Measurements from ENCODE around the gene SH3GLB1.

SH3GLB1 gene

GRCh38 chr1:86739648-86740509, 35.5 kb downstream of the SH3GLB1 start:
- DNase-seq: no peak

DNA sequence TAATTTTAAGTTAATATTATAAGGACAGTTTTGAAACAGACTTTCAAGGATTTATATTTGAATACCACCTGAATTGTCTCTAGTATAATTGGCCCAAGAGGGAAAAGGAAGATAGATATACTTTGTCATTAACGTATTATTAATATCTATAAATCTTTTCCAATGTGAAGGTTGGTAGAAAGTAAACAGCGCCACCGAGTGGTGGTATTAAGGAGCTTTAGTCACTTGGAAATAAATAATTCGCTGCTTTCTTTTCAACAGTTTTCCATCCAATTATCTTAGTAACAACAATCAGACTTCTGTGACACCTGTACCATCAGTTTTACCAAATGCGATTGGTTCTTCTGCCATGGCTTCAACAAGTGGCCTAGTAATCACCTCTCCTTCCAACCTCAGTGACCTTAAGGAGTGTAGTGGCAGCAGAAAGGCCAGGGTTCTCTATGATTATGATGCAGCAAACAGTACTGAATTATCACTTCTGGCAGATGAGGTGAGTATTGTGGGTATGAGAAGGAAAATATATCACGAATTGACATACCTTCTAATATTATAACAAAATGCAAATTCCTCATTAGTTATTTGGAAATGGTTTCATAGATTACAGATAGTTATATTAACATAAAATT, 37.7 kb downstream of the SH3GLB1 start:
- no peak for DNase-seq

- no peak for DNase-seq
Observed at GRCh38 chr1:86747304-86747703, 42.9 kb downstream of the SH3GLB1 start.

DNA sequence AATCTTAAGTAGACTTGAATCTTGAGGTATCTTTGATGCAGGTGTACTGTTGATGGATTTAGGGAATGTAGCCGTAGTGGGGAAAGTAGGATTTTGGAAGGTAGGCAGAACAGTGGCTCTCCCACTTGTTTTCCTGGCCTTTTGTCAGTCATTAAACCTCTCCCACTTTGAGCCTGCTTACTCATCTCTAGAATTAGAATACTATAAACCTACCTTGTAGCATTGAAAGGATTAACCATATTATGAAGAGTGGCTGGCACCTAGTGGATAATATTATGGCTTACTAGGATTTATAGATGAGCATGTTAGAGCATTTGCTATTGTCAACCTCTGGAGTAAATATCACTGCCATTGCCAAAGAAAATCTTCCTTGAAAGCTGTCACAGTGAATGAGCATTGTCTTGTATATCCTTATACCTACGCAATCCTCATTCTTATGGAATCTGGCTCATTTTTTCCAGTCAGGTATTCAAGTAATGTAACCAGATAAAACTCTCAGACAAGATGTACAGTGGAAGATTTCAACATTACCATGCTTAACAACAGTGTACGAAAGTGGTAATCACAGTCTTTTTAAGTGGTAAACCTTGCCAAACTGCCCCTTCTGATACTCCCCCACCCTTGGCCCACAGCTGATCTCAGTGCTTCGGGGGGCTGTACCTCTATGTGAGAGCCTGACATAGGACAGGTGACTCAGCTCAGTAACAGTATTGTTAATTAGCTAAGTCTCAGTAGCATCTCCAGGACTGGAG, 44.4 kb downstream of the SH3GLB1 start:
- no peak for DNase-seq

DNA sequence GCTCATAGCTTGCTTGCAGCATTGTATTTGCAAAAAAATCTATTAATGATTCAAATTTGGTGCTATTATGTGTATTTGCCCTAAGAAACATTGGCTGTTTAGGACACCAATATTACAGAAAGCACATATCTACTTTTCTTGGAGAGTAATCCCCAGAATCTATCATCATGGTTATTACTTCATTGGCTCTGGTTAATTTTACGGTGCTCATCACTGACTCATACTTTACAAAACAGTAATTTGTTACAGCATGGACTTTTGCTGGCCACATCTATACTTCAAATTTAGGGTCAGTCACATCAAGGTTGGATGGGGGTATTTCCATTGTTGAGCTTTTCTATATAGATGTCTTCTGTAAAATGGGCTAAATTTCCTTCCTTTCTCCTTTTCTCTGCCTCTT, 45.7 kb downstream of the SH3GLB1 start:
- no peak for DNase-seq

DNA sequence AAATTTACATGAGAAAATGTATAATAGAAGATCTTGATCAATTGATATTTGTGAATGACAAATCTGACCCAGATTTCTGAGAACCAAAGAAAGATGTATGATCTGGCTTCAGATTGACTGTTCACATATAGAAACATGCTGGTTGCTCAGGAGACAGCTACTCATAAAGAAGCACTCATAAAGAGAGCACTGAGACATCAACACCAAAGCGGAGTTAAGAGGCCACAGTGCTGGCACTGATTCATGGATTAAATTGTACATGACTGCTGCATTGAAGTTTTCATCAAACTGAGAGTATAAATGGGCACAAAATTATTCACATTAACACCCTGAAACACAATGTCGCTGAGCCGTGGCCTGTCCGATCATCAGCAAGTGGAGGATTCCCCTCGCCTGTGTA, 46.2 kb downstream of the SH3GLB1 start:
- no peak for DNase-seq

DNA sequence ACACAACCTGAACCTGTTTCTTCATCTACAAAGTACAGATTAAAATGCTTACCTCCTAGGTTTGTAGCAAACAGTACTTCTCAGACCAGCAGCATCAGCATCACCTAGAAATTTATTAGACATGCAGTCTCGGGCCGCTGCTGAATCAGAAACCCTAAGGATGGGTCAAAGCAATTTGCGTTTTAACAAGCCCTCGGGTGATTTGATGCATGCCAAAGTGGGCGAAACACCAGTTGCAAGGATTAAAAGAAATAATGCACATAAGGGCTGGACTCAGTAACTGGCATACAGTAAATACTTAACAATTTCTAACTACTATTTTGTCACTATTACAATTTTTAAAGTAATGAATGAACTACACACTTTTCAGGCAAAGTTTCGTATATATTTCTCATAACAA, 47.5 kb downstream of the SH3GLB1 start:
- DNase-seq: no peak

DNA sequence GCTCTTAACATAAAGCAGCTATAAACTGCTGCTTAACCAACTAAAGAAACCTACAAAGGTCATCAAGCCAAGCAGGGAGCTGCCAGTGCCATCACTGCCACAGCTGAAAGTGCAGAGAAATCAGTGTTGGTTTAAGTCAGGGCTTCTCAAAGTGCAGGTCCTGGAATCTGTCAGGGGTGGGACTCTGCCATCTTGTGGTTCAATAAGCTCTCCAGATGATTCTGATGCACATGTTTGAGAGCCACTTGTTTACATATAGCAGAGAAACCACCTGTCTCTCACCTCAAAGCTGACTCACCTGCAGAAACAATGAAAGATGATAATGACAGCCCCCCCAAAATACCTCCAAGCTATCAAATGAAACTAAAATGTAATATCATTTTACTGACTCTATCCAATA, 49.3 kb downstream of the SH3GLB1 start:
- DNase-seq: no peak

GRCh38 chr1:86754265-86754974, 50.0 kb downstream of the SH3GLB1 start:
- no peak for DNase-seq

DNA sequence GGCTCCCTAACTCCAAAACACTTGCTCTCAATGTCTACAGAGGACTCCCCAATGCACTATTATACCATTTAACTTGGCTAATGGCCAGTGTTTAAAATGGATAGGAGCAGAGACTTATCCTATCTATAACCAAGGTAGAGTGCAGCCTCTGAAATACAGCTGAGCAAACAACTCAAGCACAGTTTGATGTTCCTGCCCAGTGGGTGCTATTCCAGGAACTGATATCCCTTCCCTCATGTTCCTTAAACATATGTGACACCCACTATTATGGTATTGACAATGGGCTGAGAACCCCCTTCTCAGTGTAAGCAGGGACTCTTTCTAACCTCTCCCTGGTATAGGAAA, 51.7 kb downstream of the SH3GLB1 start:
- peak; percentile 85 for DNase-seq

DNA sequence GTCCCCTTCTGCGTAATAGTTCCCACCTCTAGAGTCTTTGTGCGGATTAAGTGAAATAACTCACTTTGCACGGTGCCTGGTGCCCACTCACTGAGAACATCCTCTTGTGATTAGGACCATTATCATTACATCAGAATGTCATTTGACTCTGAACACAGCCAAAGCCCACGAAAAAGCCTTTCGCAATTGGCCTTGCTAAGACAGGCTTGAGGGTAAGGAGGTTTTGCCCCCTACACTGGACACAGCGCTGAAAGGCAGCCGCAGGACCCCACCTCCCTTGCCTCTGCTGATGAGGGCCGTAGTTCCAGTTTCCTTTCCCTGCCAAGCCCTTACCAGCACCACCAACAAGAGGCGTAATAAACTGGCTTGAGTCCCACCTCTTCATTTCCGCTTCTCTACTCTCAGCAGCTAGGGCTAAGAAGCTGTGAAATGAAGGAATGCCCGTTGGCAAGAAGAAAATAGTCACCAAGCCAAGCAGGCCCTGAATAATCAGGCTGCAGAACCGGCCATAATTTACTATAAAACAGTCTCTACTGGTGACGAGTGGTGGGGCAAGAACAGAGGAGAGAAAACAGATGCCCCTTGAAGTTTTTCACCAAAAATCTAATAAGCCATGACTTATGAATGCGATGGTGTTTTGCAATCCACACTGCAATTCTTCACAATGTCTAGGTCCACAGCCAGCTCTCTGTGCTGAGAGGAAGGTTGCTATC, 53.1 kb downstream of the SH3GLB1 start:
- DNase-seq: no peak

GRCh38 chr1:86758570-86758969, 54.2 kb downstream of the SH3GLB1 start:
- no peak for DNase-seq

GRCh38 chr1:86760199-86760598, 55.8 kb downstream of the SH3GLB1 start:
- no peak for DNase-seq

DNA sequence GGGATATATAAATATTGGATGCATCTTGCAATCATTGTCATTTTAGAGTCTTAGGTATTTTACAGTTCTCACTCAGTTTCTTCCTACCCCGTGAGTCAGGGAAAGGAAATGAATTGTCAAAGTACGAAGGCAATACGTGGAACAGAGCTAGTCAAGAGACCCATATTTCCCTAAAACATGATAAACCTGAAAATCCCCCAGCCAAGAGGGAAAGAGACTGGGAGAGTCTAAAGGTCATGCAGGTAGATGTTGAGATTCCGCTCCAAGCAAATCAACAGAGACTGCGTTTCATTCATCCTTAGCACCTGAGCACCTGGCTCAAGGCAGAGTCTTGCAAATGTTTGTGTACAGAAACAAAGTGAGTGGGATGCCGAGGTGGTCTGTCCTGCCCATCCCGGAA, 58.0 kb downstream of the SH3GLB1 start:
- DNase-seq: no peak

DNA sequence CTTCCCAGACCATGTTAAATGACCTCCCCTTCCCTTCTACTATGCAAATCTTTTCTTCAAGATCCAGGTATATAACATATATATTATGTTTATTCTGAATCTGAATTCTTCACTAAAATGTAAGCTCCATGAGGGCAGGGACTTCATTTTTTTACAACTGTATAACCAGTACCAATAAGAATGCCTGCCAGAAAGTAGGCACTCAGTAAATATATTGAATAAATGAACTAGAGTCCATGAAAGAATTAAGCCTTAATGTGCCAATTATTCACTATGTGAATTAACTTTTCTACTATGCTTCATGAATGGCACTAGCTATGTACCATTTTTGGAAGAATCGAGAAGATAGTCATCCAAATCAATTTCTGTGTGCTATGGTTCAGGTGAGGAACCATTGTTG, 60.1 kb downstream of the SH3GLB1 start:
- DNase-seq: no peak

- no peak for DNase-seq
Observed at GRCh38 chr1:86765073-86765472, 60.7 kb downstream of the SH3GLB1 start.

GRCh38 chr1:86765674-86766073, 61.3 kb downstream of the SH3GLB1 start:
- no peak for DNase-seq

DNA sequence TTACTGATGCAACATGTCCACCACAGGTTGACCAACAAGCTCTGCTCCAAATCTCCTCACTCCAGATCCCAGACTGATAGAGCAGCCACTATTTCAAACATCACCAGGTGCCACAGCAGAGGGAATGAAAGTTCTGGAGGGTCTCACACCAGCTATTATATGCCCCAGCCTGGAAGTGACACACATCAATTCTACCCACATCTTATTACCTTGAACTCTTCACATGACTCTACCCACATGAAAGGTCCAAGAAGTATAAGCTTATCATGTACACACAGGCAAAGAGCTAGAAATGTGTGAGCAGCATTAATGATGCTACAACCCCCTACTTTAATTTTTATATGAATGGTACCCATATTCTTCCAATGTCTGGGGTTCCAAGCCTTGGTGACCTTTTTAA, 64.2 kb downstream of the SH3GLB1 start:
- no peak for DNase-seq

GRCh38 chr1:86769065-86769464, 64.7 kb downstream of the SH3GLB1 start:
- DNase-seq: no peak

DNA sequence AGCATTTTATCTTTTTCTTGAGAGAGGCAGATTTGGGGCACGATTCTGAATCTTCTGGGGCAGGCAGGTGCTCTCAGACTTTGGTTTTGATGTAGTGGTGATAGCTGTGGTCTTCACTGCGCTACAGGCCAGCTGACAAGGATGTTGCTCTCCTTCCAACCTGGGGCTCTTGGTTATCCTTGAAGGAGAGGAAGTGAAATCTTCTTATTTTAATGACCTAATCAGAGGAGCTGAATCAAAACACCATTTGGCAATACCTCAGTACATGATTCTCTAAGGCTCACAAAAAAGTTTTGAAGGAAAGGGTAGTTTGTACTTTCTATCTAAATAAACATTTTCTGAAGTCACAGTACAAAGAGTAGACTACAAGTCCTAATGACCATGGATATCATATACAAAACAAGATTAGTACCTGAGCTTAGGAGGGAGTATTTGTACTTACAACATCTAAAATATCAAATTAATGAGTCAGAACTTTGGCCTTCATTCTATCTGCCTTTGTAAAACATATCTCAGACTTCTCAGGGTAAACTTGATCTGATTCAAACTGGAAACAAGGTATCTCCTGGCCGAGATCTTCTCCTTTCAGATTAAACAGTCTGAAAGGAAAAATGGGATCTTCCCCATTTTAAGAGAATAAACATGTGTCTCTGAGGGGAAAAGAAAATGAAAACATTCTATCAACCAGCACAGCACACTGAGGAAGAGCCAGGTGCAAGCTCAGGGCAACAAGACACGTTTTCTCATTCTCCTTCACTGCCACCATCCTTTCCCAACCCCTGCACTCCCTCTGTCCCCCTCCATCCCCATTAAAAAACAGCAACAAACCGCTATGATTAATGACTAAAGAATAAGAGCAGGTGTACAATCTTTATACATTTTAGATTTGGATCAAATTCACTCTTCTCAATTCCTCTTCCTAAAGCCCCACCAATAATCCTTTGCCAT, 69.2 kb downstream of the SH3GLB1 start:
- DNase-seq: no peak

Data from NCI-H1417 treated with DMSO at 0.1 percent for 48 hours (cell line).